HepG2 (cell line): ENCODE data around the gene BPI. TPM values are rescaled to one million over a fixed set of nuclear protein-coding genes. Genes with fewer than 3 reads are reported as not detected.

Experiments used
- BRCA1 ChIP-seq: sonication (generic); formaldehyde crosslinking; IDR thresholded peaks from 2 replicates; pipeline ENCODE4 v1.4.0; 2020; ENCODE audit warnings: missing genetic modification reagents
- CERS6 ChIP-seq: sonication (generic); formaldehyde crosslinking; IDR thresholded peaks from 2 replicates; pipeline ENCODE4 v1.5.0; 2020; ENCODE audit warnings: missing genetic modification reagents
- FIP1L1 ChIP-seq: fragments of 200-400 bp; formaldehyde crosslinking; IDR thresholded peaks from 2 replicates; pipeline ENCODE4 v1.6.1; 2018; ENCODE audit warnings: low read depth, mild to moderate bottlenecking, low read length, moderate library complexity, borderline replicate concordance; ENCODE audit not compliant: insufficient read depth
- GPBP1L1 ChIP-seq: sonication (generic); formaldehyde crosslinking; IDR thresholded peaks from 2 replicates; pipeline ENCODE4 v1.5.0; 2020; ENCODE audit warnings: mild to moderate bottlenecking, missing genetic modification reagents
- KLF15 ChIP-seq: sonication (generic); formaldehyde crosslinking; IDR thresholded peaks from 2 replicates; pipeline ENCODE4 v1.8.1; 2023; ENCODE audit warnings: borderline replicate concordance, mild to moderate bottlenecking, inconsistent platforms, missing genetic modification reagents, mixed read lengths
- MEF2D ChIP-seq: sonication (generic); formaldehyde crosslinking; IDR thresholded peaks from 2 replicates; pipeline ENCODE4 v1.5.1; 2020; ENCODE audit warnings: mild to moderate bottlenecking, missing genetic modification reagents
- MIER2 ChIP-seq: IDR thresholded peaks from 2 replicates; pipeline ENCODE4 v1.6.1; 2016; ENCODE audit warnings: missing biosample characterization, missing genetic modification reagents
- NR2F1 ChIP-seq, 2 experiments: fragments of 450-650 bp in 1 of 2; formaldehyde crosslinking in 1 of 2; IDR thresholded peaks; 2 replicates each; pipeline versions ENCODE4 v1.5.0 to v1.6.1; 2016 to 2020; ENCODE audit warnings: mild to moderate bottlenecking in 1 of 2, missing compliant biosample characterization in 1 of 2, missing genetic modification reagents in 1 of 2, moderate library complexity in 1 of 2
- PCBP1 ChIP-seq: fragments of 200-400 bp; formaldehyde crosslinking; IDR thresholded peaks from 2 replicates; pipeline ENCODE4 v1.6.1; 2017; ENCODE audit warnings: mild to moderate bottlenecking, low read depth, low read length, borderline replicate concordance
- POLR2A ChIP-seq, 2 experiments: IDR thresholded peaks; 2 replicates each; pipeline ENCODE4 v1.6.1; 2011; ENCODE audit warnings: low read depth in 2 of 2, low read length in 2 of 2, mild to moderate bottlenecking in 1 of 2, moderate library complexity in 1 of 2; ENCODE audit not compliant: insufficient read depth in 1 of 2
- RFXAP ChIP-seq: sonication (generic); formaldehyde crosslinking; IDR thresholded peaks from 2 replicates; pipeline ENCODE4 v1.4.0; 2020; ENCODE audit warnings: missing genetic modification reagents, borderline replicate concordance
- RNF2 ChIP-seq: fragments of 450-650 bp; conservative IDR thresholded peaks from 2 replicates; pipeline ENCODE4 v1.6.1; 2016; ENCODE audit warnings: low read depth
- THAP11 ChIP-seq: IDR thresholded peaks from 2 replicates; pipeline ENCODE4 v1.6.1; 2016; ENCODE audit warnings: missing biosample characterization, missing genetic modification reagents
- THAP9 ChIP-seq: sonication (generic); formaldehyde crosslinking; IDR thresholded peaks from 2 replicates; pipeline ENCODE4; 2020; ENCODE audit warnings: missing genetic modification reagents, mild to moderate bottlenecking, borderline replicate concordance
- ZFP91 ChIP-seq: sonication (generic); formaldehyde crosslinking; IDR thresholded peaks from 2 replicates; pipeline ENCODE4 v1.9.0; 2022; ENCODE audit warnings: missing genetic modification reagents, mild to moderate bottlenecking, borderline replicate concordance
- ZNF10 ChIP-seq: sonication (generic); formaldehyde crosslinking; IDR thresholded peaks from 2 replicates; pipeline ENCODE4 v1.4.0; 2020; ENCODE audit warnings: mild to moderate bottlenecking, low read depth, missing genetic modification reagents, borderline replicate concordance
- ZXDC ChIP-seq: sonication (generic); formaldehyde crosslinking; IDR thresholded peaks from 2 replicates; pipeline ENCODE4 v1.5.0; 2020; ENCODE audit warnings: mild to moderate bottlenecking, missing genetic modification reagents
- polyA plus RNA-seq, 8 experiments: library from polyadenylated mRNA; depleted of rRNA in 3 of 8; stranded (reverse) in 7 of 8; unstranded in 1 of 8; fragments of >200 nt; fragmentation: Illumina TruSeq in 4 of 8; extraction: Trizol in 4 of 8; gene quantifications; 2 replicates each; pipeline versions ENCODE4 v1.2.1 to v1.2.3, GENCODE V29; 2011 to 2016; ENCODE audit warnings: low read depth in 4 of 8, missing spikeins in 1 of 8, mixed read lengths in 1 of 8; ENCODE audit not compliant: insufficient read depth in 1 of 8
- total RNA-seq, 5 experiments: library from RNA; depleted of rRNA; stranded (reverse); fragments of >200 nt; fragmentation: Illumina TruSeq; extraction: Trizol; gene quantifications; 2 replicates each; pipeline ENCODE4 v1.2.3, GENCODE V29; 2016; ENCODE audit warnings: low read depth in 1 of 5

The BPI gene
- total and polyA plus RNA-seq, 2 of the 13 experiments (the other 11 are each of a cell fraction or from before 2014, with no cell fraction given) = not detected

- TF ChIP-seq MEF2D (CRISPR knock-in tag) = peak; percentile 62; the same call in 1 of the 2 replicates
- TF ChIP-seq RFXAP (CRISPR knock-in tag) = no peak; the same call in 1 of the 2 replicates
- peak; percentile 57; the same call in 1 of the 2 replicates for TF ChIP-seq THAP9
- TF ChIP-seq KLF15 (CRISPR knock-in tag) = no peak
- TF ChIP-seq PCBP1 = no peak
- TF ChIP-seq MIER2 (CRISPR knock-in tag) = peak; percentile 48; the same call in 1 of the 2 replicates
- TF ChIP-seq FIP1L1 = no peak
- TF ChIP-seq CERS6 (CRISPR knock-in tag) = no peak
- TF ChIP-seq RNF2 = no peak
- no peak for TF ChIP-seq GPBP1L1 (CRISPR knock-in tag)
- peak; percentile 46; the same call in 1 of the 2 replicates for TF ChIP-seq ZFP91
- TF ChIP-seq ZNF10 (CRISPR knock-in tag) = no peak
- 0 out of 4 replicates have a peak, but pooled peaks have one; percentile 6 to 26 for TF ChIP-seq NR2F1 (CRISPR knock-in tag; IDR thresholded peaks at IDR 0.05)
- TF ChIP-seq BRCA1 (CRISPR knock-in tag) = no peak
- TF ChIP-seq THAP11 (CRISPR knock-in tag) = peak; percentile 16; the same call in 1 of the 2 replicates
- TF ChIP-seq POLR2A (IDR thresholded peaks at IDR 0.05; ENCODE audit: insufficient read depth in 1 of 2, low read depth in 2 of 2, low read length in 2 of 2) = no peak
- 0 out of 2 replicates have a peak, but pooled peaks have one; percentile 17 for TF ChIP-seq ZXDC
These were observed 12.8 kb upstream of the BPI start (continued) for GRCh38 chr20:38290829-38291814.
